Measurements from ENCODE around the gene PTPN21. TPM values are rescaled to one million over a fixed set of nuclear protein-coding genes. Genes with fewer than 3 reads are reported as not detected.

The PTPN21 gene
- total RNA-seq, 1 donor from 2014 or later = 21.9 TPM

GRCh38 chr14:88518592-88519512 lies 36.0 kb downstream of the PTPN21 start:
- no peaks in the 10 kb centered on the region for H3K27me3 Mint-ChIP-seq (ENCODE audit: low read depth)
- peaks cover 11% of the 10 kb centered on the region for H3K36me3 Mint-ChIP-seq (ENCODE audit: low read depth)
- H3K4me1 Mint-ChIP-seq = peaks cover 19% of the 10 kb centered on the region
- no peak for DNase-seq (ENCODE audit: low read depth, low spot score)
- no peak overlapping the region for H3K4me3 Mint-ChIP-seq
- TF ChIP-seq, protein P1, sequence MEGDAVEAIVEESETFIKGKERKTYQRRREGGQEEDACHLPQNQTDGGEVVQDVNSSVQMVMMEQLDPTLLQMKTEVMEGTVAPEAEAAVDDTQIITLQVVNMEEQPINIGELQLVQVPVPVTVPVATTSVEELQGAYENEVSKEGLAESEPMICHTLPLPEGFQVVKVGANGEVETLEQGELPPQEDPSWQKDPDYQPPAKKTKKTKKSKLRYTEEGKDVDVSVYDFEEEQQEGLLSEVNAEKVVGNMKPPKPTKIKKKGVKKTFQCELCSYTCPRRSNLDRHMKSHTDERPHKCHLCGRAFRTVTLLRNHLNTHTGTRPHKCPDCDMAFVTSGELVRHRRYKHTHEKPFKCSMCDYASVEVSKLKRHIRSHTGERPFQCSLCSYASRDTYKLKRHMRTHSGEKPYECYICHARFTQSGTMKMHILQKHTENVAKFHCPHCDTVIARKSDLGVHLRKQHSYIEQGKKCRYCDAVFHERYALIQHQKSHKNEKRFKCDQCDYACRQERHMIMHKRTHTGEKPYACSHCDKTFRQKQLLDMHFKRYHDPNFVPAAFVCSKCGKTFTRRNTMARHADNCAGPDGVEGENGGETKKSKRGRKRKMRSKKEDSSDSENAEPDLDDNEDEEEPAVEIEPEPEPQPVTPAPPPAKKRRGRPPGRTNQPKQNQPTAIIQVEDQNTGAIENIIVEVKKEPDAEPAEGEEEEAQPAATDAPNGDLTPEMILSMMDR (conservative IDR thresholded peaks at IDR 0.05) = no peak
- H3K9me3 Mint-ChIP-seq = no peaks in the 10 kb centered on the region
- no peak overlapping the region for H3K27ac Mint-ChIP-seq (ENCODE audit: unreplicated experiment)

DNA sequence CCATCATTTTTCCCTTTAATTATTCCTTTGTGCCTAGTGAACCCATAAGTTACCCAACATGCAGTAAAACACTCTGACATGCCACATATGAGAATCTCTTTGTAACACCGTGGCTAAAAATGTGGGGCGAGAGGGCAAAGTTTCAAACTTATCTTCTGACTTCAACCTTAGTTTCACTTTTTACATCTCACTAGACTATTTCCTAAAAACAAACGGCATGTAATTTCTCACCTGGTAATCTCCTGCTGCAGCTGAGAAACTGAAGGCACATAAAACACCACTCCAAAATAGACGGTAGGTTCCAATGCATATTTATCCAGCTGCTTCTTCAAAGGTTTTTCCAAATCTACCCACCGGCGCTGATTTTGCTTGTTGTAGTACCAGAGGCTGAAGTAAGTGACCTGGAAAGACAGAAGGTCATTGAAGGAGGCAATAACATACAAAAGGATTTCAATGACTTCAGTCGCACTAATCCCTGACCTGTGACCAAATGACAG lies 37.9 kb downstream of the PTPN21 start:
- no peak overlapping the region for H3K27ac Mint-ChIP-seq (ENCODE audit: unreplicated experiment)
- no peaks in the 10 kb centered on the region for H3K27me3 Mint-ChIP-seq (ENCODE audit: low read depth)
- H3K4me1 Mint-ChIP-seq = peaks cover 19% of the 10 kb centered on the region
- no peak for DNase-seq (ENCODE audit: low read depth, low spot score)
- peaks cover 7% of the 10 kb centered on the region for H3K36me3 Mint-ChIP-seq (ENCODE audit: low read depth)
- peak overlapping the region; percentile 35 for H3K4me3 Mint-ChIP-seq
- no peaks in the 10 kb centered on the region for H3K9me3 Mint-ChIP-seq
- TF ChIP-seq, protein P1 (conservative IDR thresholded peaks at IDR 0.05) = no peak

- TF ChIP-seq, protein P1 (conservative IDR thresholded peaks at IDR 0.05) = no peak
- no peak overlapping the region for H3K4me3 Mint-ChIP-seq
- no peak for DNase-seq (ENCODE audit: low read depth, low spot score)
- peaks cover 7% of the 10 kb centered on the region for H3K36me3 Mint-ChIP-seq (ENCODE audit: low read depth)
- no peaks in the 10 kb centered on the region for H3K9me3 Mint-ChIP-seq
- H3K27me3 Mint-ChIP-seq (ENCODE audit: low read depth) = no peaks in the 10 kb centered on the region
- H3K4me1 Mint-ChIP-seq = peaks cover 19% of the 10 kb centered on the region
- H3K27ac Mint-ChIP-seq (ENCODE audit: unreplicated experiment) = no peak overlapping the region
Observed at GRCh38 chr14:88515499-88516221, 39.1 kb downstream of the PTPN21 start.

GRCh38 chr14:88507208-88507607 lies 47.6 kb downstream of the PTPN21 start:
- Mint-ChIP-seq H3K4me3 (no peak overlapping the region), H3K27me3 (ENCODE audit: low read depth) (no peaks in the 10 kb centered on the region), H3K27ac (ENCODE audit: unreplicated experiment) (no peak overlapping the region), H3K36me3 (ENCODE audit: low read depth) (peaks cover 5% of the 10 kb centered on the region), H3K4me1 (no peaks in the 10 kb centered on the region), H3K9me3 (no peaks in the 10 kb centered on the region)
- TF ChIP-seq, protein P1 (conservative IDR thresholded peaks at IDR 0.05) = no peak
- DNase-seq (ENCODE audit: low read depth, low spot score) = no peak

DNA sequence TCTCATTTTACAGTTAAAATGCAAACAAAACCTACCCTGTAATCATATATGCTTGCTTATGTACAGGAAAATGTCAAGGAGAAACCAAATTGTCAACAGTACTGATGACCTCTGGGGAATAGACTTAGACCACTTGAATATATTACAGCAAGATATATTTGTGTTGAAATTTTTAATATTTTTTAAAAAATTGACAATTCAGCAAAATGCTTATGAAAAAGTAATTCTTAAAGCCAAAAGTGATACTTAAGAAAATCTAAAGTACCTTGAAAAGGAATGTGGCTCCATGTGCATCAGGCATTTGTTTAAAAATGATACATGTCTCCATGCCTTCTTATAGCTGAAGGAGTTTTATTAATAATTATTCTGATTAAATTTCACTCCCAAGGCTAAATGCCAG lies 49.2 kb downstream of the PTPN21 start:
- Mint-ChIP-seq H3K36me3 (ENCODE audit: low read depth) (peaks cover 6% of the 10 kb centered on the region), H3K4me1 (no peaks in the 10 kb centered on the region), H3K27me3 (ENCODE audit: low read depth) (no peaks in the 10 kb centered on the region), H3K9me3 (no peaks in the 10 kb centered on the region), H3K4me3 (no peak overlapping the region), H3K27ac (ENCODE audit: unreplicated experiment) (no peak overlapping the region)
- TF ChIP-seq, protein P1 (conservative IDR thresholded peaks at IDR 0.05) = no peak
- DNase-seq (ENCODE audit: low read depth, low spot score) = no peak

Data from neural crest cell (in vitro differentiated cells).